NCI-H748 treated with DMSO at 0.1 percent for 48 hours (cell line): ENCODE results near the gene PRKG1.

Experiments used
- DNase-seq: peaks from one replicate; lab custom pipeline; 2025; lab: John Stamatoyannopoulos, UW

Gene PRKG1

DNA sequence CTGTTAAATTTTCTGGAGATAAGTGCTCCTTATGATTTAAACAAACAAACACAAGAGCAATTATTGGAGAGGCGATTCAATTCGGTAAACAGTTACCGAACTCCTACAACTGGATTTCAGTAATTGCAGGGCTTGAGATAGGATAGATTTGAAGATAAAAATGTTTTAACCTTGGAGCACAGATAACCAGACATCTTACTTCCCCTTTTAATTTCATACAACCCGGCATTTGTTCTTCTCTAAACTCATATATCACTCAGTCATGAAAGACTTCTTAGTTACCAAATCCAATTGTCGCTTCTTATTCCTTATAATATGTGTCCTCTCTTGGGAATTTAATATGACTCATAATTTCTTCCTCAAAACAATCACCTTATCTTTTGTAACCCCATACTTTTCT, 861.1 kb downstream of the PRKG1 start:
- DNase-seq, result no peak

DNA sequence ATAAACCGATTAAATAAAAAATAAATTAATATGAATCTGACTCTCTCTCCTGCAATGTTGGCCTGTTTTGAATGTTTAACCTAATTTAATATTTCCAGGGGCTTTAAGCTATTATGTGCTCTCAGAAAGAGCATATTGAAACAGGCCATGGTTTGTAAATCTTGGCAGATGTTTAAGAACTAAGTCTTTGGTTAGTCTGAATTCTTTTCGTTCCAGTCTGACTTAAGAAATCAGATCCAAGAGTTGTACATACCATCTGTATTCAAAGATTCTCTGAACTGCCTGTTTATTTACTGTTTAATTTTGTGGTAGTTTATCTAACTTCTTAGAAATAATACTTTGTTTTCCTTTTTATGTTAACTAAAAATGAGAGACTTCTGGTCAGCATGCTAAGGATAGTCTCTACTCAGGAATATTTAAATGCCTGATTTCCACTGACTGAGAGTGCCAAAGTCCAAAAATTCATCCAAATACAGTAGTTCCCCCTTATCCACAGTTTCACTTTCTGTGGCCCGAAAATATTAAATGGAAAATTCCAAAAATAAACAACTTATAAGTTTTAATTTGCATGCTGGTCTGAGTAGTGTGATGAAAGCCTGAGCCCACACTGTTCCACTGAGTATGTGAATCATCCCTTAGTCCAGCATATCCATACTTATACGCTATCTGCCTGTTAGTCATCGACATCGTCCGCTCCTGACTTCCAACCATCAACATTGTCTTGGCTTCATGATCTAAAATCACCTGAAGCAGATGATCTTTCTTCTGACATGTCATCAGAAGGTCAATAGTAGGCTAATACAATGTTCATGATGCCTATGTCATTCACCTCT, 863.2 kb downstream of the PRKG1 start:
- DNase-seq, result no peak

DNA sequence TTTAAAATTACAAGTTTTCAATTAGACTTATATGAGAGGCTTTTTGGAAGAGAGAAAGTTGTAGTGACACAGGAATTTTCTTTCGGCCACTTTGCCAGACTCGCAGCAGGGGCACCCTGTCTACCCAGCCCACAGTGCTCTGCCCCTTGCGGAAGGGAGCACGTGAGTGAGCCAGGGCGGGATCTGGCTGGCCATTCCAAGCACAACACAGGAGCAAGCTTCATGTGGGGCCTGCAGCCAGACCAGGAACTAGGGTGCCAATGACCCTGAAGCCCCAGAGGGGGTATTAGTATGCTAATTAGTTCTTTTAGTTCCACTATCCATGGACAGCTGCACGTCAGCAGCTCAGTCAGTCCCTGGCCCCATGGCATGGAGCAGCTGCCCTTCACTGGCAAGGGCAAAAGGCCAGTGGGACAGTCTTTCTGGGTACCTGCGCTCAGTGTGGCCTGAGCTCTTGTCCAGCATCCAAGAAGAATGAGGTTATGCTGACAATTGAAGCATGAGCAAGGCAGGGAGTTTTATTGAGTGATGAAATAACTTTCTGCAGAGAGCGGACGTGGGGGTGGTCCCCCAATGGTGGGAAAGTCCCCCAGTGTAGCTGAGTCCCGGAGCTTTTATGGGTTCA, 876.2 kb downstream of the PRKG1 start:
- DNase-seq, result no peak

DNA sequence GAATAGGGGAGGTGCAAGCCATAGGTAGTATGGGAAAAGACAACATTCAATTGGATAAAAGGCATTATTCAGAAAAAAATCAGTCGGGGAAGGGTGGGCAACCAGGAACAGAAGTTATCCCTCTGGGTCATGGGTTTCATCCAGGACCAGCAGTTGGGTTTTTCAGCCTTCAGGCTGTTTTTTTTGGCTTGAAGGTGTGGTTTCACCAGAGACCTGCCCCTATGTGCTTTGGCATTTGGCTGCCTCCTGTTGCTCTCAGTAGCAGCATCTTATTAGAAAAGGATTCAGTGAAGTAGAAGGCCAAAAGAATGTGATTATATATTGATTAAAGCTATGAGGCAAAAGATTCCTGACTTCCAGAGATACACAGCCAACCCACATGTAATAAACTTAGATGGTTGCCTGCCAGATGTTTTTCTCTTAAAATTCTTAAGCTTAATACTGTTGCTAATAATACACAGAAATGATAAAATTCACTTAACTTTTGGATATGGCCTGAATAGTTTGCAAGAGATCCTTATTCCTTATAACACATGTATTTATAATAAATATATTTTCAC, 876.8 kb downstream of the PRKG1 start:
- DNase-seq, result no peak

DNA sequence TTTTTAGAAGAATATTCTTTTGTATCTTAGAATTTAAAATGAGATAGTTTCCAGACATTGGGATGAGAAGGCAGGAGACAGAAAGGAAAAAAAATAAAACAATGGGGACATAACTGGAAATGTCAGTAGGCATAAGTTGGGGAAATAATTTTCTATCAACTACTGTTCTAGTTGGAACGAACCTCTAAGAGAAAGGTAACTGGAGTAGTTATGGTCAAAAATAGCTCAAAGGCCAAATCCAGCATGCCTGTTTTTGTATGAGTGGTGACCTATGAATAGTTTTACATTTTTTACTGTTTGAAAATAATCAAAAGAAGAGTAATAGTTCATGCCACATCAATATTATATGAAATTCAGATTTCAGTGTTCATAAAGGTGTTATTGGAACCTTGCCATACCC, 877.3 kb downstream of the PRKG1 start:
- no peak for DNase-seq

DNA sequence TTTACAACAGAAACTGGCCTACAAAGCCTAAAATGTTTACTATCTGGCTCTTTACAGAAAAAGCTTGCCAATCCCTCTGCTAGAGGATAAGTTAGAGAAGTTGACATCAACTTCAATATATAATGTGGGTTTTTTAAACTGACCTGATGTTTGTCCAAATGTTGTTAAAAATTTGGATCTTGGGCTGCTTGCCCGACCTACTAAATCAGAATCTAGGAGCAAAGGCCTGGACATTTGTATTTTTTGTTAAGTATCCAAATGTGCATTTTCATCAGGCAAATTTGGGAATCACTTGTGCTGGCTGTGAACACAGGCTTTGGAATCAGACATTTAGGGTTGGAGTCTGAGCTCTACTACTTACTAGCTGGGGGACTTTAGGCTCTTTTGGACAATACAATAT, 877.8 kb downstream of the PRKG1 start:
- no peak for DNase-seq

DNA sequence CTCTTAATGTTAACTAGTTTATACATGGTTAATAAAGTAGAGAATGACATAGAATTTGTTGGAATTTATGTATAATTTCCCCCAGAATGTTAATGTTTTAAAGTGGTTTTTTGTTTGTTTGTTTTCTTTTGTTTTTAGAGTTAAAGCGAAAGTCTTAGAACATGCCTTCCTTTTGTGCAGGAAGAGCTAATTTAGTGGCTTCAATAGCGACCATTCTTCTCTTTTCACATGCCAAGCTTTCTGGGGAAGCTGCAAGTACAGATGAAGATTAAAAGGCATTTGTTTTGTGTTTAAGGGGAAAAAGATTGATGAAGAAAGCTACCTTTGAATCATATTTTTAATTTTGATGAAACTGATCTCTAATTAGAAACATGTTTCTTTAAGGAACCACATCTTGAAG, 881.4 kb downstream of the PRKG1 start:
- DNase-seq, result no peak

DNA sequence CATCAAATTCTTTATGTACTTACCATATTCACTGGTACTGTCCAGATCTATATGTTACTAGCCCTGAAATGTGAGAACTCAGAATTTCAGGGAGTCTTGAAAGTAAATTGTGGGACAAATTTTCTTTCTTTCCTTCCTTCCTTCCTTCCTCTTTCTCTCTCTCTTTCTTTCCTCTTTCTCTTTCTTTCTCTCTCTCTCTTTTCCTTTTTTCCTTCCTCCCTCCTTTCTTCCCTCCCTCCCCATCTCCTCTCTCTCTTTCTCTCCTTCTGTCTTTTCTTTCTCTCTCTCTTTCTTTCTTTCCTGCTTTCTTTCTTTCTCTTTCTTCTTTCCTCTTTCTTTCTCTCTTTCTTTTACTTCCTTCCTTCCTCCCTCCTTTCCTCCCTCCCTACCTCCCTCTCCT, 882.5 kb downstream of the PRKG1 start:
- DNase-seq, result no peak

DNA sequence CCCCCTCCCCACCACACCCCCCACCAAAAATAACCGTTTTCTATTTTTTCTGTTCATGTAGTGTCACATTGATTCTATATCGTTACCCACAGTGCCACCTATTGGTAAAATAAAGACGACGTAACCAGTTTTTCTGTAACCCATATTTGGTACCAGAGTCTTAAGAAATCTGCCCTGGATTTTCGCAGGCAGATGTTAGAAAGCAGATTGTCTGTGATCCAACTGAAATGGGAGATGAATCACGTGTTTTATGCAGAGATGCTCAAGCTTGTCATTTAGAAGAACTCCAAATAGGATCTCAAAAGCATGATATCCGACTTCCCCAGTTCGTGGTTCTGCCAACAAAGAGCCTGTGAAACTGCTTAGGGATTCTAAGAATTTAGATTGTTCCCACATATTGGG, 886.2 kb downstream of the PRKG1 start:
- DNase-seq, result no peak

DNA sequence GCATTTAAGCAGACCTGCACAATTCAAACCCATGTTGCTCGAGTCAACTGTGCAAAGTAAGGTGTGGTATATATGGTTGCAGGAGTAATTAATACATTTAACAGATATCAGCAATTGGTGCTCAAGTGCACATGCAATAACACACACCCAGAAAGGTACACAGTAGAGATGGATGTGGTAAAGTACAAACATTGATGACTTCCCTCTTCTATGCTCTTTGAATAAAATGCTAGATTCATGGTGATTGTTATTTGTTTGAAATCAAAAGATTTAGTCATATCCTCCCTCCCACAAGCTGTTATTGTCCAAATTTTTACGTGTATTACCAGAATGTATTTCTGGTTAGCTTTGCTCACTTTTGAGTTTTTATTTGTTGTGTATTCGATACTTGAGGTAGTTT, 887.1 kb downstream of the PRKG1 start:
- no peak for DNase-seq

DNA sequence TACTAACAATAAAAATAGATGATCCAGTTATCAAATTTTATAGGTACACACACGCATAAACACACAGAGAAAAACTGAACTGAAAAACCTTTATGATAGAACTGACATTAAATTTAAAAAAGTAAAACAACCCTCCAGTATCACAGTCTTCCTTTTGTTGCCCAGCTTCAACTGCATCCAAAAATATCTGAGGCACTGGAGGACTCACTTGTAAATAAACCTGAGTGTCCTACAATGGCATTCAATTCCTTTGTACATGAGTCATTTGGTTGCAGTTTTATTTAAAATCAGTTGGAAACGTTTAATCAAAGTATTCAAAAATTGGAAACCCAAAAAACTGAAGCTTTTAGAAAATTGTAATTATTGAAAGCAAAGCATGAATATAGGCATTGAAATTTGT, 890.3 kb downstream of the PRKG1 start:
- DNase-seq, result no peak

DNA sequence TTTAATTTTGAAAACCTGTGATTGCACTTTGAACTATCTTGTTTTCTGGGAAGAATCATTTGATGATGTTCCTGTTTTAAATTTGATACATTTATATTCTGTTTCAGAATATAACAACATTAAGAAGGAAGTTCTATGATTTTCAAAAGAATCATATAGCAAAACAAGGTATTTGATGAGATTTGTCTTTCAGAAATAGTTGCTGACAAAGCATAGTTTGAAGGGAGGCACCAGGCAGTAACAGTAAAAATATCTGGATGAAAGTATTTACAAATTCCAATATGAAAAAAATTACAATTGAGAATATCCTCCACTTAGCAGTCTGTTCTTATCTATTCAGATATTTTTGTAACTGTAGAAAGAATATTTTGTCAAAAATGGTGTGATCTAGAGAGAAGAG, 891.2 kb downstream of the PRKG1 start:
- DNase-seq, result no peak

DNA sequence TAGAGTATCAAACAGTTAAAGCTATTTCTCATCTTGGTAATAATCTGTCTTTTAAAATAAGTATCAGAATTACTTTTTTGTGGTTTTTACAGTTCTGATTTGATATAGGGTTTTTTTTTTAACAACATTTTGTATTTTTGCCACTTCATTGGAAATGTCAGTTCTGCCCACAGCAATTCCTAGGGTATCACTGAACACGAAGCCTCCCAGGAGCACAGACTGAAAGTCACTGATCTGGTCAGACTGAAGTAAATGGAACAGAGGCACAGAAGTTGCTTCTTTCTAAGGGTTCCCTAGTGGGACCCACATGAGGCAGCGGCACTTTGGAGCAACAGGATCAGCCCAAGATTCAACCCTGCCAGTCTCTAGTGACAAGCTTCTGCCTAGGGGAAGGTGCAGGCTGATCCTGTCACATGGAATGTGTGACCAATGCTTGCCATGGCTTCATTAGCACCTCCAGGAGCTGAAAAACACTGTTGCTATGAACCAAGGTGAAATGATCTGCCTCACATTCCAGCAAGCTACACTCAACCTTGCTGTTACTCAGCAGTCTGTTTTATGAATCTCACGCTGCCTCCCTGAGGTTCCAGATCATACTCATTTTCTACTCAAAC, 898.6 kb downstream of the PRKG1 start:
- no peak for DNase-seq

DNA sequence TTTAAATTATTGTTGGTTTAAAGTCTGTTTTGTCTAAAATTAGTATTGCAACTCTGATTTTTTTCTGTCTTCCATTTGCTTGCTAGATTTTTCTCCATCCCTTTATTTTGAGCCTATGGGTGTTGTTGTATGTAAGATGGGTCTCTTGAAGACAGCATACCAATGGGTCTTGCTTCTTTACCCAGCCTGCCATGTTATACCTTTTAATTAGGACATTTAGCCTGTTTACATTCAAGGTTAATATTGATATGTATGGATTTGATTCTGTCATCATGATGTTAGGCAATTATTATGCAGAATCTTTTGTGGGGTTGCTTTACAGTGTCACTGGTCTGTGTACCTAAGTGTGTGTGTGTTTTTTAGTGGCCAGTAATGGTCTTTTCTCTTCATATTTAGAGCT, 906.5 kb downstream of the PRKG1 start:
- no peak for DNase-seq

DNA sequence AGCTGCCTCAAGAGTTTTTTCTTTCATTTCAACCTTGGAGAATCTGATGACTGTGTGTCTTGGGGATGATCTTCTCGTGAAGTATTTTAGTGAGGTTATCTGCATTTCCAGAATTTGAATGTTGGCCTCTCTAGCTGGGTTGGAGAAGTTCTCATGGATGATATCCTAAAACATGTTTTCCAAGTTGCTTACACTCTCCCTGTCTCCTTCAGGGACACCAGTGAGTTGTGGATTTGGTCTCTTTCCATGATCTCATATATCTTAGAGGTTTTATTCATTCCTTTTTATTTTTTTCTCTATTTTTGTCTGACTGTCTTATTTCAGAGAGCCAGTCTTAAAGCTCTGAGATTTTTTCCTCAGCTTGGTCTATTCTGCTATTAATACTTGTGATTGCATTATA, 907.4 kb downstream of the PRKG1 start:
- DNase-seq, result no peak

DNA sequence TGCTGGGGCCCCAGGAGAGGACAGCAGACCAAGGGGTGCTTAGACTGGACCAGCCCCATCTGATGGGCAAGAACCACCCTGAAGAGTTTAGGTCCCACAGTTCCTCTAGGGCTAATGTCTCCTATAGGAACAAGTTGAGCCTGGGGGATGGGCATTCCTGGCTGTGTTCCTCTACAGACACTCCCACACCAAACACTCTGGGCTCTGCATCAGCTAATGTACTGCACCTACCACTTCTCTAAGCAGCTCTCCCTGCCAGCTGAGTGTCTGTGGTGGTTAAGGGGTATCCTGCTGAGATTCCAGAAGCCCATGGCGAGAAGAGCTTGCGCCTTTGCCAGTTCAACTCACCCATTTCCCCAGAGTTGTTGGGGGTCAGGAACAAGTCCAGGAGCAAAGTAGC, 909.2 kb downstream of the PRKG1 start:
- no peak for DNase-seq

DNA sequence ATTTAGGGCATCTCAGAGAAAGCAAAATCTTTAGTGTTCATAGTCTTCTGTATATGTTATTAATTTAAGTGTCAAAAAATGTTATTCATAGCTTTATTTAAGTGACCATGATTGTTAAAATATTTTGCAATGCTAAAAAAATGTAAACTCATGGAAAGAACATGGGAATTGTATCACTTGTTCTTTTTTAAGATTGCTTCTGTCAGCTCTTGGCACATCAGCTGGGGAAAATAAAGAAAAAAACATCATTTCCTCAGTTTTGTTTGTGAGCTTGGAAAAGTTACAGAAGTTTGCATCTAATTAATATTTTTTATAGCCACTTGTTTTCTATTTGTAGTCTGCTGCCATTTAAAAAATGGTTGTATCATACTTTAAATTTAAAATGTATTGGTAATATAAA, 911.0 kb downstream of the PRKG1 start:
- DNase-seq, result no peak

DNA sequence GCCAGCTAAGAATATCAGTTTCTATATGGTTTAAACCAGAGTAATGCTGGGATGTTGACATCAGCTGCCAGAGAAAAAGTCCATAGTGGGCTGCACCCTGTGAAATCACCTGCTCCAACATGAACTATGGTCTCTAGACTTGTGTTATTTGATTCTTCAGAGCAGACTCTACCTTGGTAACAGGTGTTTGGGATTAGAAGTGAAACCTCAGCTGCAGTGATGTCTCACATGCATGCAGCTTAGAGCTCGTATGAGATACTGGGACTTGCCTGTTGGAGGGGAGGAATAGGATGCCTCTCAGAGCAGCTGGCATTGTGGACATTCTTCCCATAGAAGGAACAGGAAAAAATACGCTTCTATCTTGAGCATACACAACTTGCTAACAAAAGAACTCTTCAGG, 912.2 kb downstream of the PRKG1 start:
- DNase-seq, result no peak

DNA sequence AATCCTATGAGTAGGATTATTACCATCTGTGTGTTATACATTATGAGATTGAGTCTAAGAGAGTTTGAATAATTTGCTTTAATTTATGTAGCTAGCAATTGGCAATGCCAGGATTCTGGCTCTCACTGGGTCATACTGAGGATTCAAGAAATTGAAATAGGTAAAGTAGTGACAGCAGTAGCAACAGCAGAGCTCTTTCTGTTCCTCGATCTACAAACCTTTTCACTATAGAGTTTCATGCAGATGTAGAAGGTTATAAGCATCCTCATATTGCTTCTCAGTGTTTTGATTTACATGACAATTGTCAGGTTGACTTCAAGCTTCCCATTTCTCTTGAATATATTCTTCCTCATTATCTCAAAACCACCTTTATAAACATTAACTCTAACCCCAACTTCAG, 919.2 kb downstream of the PRKG1 start:
- DNase-seq, result no peak

DNA sequence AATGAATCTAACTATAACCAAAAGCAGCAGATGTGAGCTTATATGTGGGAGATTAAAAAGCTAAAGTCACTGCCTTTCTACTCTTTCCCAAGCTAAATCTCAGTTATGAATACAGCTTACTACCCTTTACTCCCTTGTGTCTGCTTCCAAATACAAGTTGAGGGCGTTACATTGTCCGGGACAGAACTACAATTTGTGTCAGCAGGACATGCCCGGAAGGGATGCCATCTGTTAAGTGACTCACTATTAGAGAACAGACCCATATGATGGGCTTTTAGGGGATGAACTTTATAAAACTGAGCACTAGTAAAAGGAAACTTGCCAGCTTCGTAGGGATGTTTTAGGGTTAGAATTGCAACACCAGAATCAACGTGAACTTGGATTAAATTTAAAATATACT, 924.8 kb downstream of the PRKG1 start:
- DNase-seq, result no peak

DNA sequence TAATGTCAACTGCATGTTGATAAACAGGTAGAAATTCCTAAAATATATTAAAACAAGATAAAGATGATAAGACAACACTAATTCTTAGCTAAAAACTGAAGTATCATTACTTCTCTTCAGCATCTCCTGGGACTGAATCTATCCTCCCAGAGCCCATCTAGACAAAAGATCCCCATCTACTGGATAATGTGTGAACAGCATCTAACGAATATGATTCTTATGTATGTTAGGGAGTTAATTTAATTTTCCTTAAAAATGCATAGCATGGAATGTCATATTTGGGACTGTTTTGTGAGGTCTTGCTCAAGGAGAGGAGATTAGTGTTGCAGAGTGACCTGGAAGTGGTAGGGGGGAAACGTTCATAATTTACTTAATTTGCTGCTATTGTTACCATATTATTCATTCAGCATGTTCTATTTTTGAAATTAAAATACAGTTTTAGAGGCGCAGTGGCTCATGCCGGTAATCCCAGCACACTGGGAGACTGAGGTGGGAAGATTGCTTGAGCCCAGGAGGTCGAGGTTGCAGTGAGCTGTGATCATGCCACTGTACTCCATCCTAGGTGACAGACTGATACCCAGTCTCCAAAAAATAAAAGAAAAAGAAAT, 930.2 kb downstream of the PRKG1 start:
- DNase-seq, result no peak

DNA sequence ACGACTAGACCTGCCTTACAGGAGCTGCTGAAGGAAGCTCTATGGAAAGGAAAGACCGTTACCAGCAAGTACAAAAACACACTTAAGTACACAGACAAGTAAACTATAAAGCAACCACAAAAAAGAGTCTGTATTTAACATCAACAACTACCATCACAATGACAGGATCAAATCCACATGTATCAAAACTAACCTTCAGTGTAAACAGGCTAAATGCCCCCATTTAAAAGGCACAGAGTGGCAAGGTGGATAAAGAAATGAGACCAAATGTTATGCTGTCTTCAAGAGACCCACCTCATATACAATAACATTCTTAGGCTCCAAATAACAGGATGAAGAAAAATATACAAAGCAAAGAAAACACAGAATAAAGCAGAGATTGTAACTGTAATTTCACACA, 932.8 kb downstream of the PRKG1 start:
- no peak for DNase-seq

DNA sequence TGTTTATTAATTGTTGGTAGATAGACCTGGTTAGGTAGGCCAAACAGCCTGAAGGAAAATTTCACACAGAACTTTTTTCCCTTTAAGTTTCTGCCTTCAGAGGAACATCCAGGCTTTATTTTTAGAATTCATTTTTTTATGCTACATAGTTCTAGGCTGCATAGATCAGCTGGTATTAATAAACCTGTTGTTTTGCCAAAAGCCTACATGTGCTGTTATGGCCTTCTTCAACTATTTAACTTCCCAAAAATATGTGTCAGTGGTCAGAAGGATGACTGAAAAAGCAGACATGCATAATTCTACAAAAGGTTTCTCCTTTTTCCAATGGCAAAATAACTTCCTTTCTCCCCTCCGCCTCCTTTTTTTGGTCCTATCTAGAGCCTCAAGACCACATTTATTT, 936.8 kb downstream of the PRKG1 start:
- no peak for DNase-seq
